ENCODE measurements around the gene SLC25A48. TPM values are rescaled to one million over a fixed set of nuclear protein-coding genes. Genes with fewer than 3 reads are reported as not detected.

SLC25A48 gene
- total and polyA plus RNA-seq, 2 of the 4 experiments (the other 2 are of a cell fraction) = not detected

GRCh38 chr5:135810188-135810943 lies 24.1 kb upstream of the SLC25A48 start:
- Histone ChIP-seq H2BK15ac (ENCODE audit: low read depth, low read length) (no peak overlapping the region), H2BK5ac (ENCODE audit: low read depth, low read length, poor library complexity, severe bottlenecking) (no peak overlapping the region), H3K4me3 (ENCODE audit: insufficient read depth, low read depth, low read length) (no peak overlapping the region), H2BK20ac (ENCODE audit: low read depth, low read length) (no peak overlapping the region), H3K23ac (ENCODE audit: low read depth, low read length) (no peak overlapping the region), H3K27me3 (ENCODE audit: control insufficient read depth, insufficient read depth, low read length) (peaks cover 3% of the 10 kb centered on the region; the same call in 1 of the 2 replicates), H2AFZ (replicated peaks; ENCODE audit: low read length, poor library complexity) (no peak overlapping the region), H3K4ac (ENCODE audit: low read depth, low read length) (no peak overlapping the region), H2AK9ac (replicated peaks; ENCODE audit: low read depth, low read length, poor library complexity) (no peak overlapping the region), H3K4me1 (ENCODE audit: control insufficient read depth, insufficient read depth, low read length) (no peaks in the 10 kb centered on the region), H3K27ac (ENCODE audit: insufficient read depth, low read length) (no peak overlapping the region), H3K36me3 (ENCODE audit: control insufficient read depth, insufficient read depth, low read length) (no peaks in the 10 kb centered on the region), H3K9me3 (ENCODE audit: control insufficient read depth, insufficient read depth, low read length) (no peaks in the 10 kb centered on the region), H4K5ac (ENCODE audit: low read depth, low read length) (no peak overlapping the region), H3K56ac (ENCODE audit: extremely low read depth, insufficient read depth, low read length) (no peak overlapping the region), H2AK5ac (ENCODE audit: low read depth, low read length) (no peak overlapping the region), H3K14ac (replicated peaks; ENCODE audit: low read depth, low read length) (no peak overlapping the region), H2BK120ac (ENCODE audit: low read depth, low read length) (no peak overlapping the region), H3K79me1 (ENCODE audit: low read depth in 1 of 2, low read length in 2 of 2) (no peaks in the 10 kb centered on the region), H4K20me1 (ENCODE audit: insufficient read depth, low read length) (no peaks in the 10 kb centered on the region), H3K4me2 (ENCODE audit: low read depth, low read length) (no peak overlapping the region), H4K8ac (ENCODE audit: low read depth in 2 of 2, low read length in 2 of 2) (no peak overlapping the region), H3K9me1 (ENCODE audit: insufficient read depth, low read length) (no peaks in the 10 kb centered on the region), H4K91ac (ENCODE audit: insufficient read depth, low read depth, low read length) (no peak overlapping the region), H3K9ac (ENCODE audit: low read depth, low read length) (no peak overlapping the region), H3K18ac (ENCODE audit: low read depth, low read length) (no peak overlapping the region)
- POLR2A ChIA-PET (ENCODE audit: unreplicated experiment) = no interaction called here
- no peak for ATAC-seq (ENCODE audit: low read depth)
- in situ Hi-C loops (cut with MboI; ENCODE audit: low sequenced_read_pairs) = no loop called here
- CTCF ChIA-PET = no interaction called here
- BruUV-seq (replicated peaks) = no TSS peak
- 69% methylated on average over 5 of the region's 7 CpGs; no CpG with 5 or more reads in 1 of the 2 experiments for WGBS, 2 experiments (ENCODE audit: extremely low coverage in 2 of 2, insufficient read length in 1 of 2)
- dilution Hi-C loops (cut with HindIII; ENCODE audit: low sequenced_read_pairs, unreplicated experiment) = no loop called here
- DNase-seq = no peak
- intact Hi-C loops (cut with micrococcal nuclease) = no loop called here
- no peak for TF ChIP-seq CEBPB (IDR thresholded peaks at IDR 0.05; ENCODE audit: low read depth, low read length)
- TF ChIP-seq BHLHE40 (IDR thresholded peaks at IDR 0.05; ENCODE audit: low read depth, low read length) = no peak
- no peak for TF ChIP-seq NFE2L2 (IDR thresholded peaks at IDR 0.05; ENCODE audit: low read depth, low read length)
- TF ChIP-seq USF2 (IDR thresholded peaks at IDR 0.05; ENCODE audit: low read depth, low read length) = no peak
- no peak for TF ChIP-seq FOS (IDR thresholded peaks at IDR 0.05; ENCODE audit: low read depth, low read length)
- TF ChIP-seq RAD21 (IDR thresholded peaks at IDR 0.05; ENCODE audit: low read length) = no peak
